Rectal smooth muscle tissue (tissue), 1 donor: ENCODE results near the gene ELAVL4.

Experiments
- H3K27ac ChIP-seq: one replicate; pipeline ENCODE4 v1.7.0; 2013; ENCODE audit warnings: low read depth, low read length, inconsistent platforms
- H3K27me3 ChIP-seq: one replicate; pipeline ENCODE4 v1.7.0; 2013; ENCODE audit warnings: low read length; ENCODE audit not compliant: control insufficient read depth, insufficient read depth
- H3K36me3 ChIP-seq: one replicate; pipeline ENCODE4 v1.7.0; 2013; ENCODE audit warnings: low read length; ENCODE audit not compliant: control insufficient read depth, insufficient read depth
- H3K4me1 ChIP-seq: one replicate; pipeline ENCODE4 v1.7.0; 2013; ENCODE audit warnings: low read length; ENCODE audit not compliant: control insufficient read depth, insufficient read depth
- H3K4me3 ChIP-seq: one replicate; pipeline ENCODE4 v1.7.0; 2013; ENCODE audit warnings: low read length
- H3K9ac ChIP-seq: one replicate; pipeline ENCODE4 v1.7.0; 2013; ENCODE audit warnings: low read length

The ELAVL4 gene

DNA sequence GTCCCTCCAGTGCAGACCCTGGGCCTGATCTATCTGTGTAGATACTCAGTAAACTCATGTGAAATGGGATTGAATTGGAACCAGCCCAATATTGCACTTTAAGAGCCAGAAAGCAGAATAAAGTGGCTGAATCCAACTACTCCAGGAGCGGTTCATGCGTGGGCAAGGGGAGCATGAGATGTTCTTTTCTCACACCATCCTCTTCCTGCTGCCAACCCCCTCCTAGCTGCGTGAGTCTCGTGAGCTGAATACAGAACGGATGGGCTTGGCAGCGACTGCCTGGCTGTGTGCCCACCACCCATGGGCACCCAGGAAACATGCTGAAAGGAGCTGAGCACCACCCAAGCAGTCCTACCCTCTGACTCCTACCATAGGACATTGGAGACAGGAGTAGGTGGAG lies 128.3 kb downstream of the ELAVL4 start:
- Histone ChIP-seq H3K27me3 (no peaks in the 10 kb centered on the region), H3K27ac (no peak overlapping the region), H3K4me3 (no peak overlapping the region), H3K36me3 (no peaks in the 10 kb centered on the region), H3K9ac (no peak overlapping the region), H3K4me1 (no peaks in the 10 kb centered on the region)

DNA sequence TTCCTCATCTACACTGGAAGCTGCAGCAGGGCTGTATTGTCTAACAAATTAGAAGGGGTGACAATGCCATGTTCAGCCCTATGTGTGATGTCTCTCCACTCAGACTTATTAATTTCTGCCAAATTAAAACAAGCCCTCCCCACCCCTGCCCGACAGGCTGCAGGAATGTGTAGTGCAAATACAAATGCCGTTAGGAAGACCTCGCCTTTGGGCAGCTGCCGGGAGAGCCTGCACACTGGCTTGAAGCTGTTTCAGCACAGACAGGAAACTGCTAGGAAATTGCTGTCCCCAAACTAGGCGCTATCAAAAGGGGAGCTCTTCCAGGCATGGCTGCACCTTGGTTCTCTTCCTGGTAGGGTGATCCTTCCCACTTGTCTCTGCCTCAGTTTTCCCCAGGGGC lies 135.2 kb downstream of the ELAVL4 start:
- H3K27ac ChIP-seq = no peak overlapping the region
- H3K4me3 ChIP-seq = no peak overlapping the region
- no peak overlapping the region for H3K9ac ChIP-seq
- no peaks in the 10 kb centered on the region for H3K27me3 ChIP-seq
- H3K36me3 ChIP-seq = no peaks in the 10 kb centered on the region
- no peaks in the 10 kb centered on the region for H3K4me1 ChIP-seq

DNA sequence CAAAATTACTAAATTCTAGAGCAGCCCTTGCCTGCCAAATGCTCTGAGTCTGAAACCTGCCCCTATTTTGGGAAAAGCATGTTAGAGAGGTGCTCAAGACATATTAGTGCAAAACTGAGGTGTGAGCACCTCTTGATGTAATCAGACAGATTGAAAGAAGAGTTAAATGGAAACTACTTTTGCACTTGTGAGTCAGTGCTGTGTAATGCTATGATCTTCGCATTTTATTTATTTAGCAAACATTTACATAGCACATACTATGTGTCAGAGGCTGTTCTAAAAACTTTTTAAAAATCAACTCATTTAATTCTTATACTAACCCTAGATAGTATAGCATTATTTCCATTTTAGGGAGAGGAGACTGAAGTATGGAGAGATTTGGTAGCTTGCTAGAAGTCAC lies 138.1 kb downstream of the ELAVL4 start:
- no peak overlapping the region for H3K4me3 ChIP-seq
- H3K9ac ChIP-seq = no peak overlapping the region
- H3K36me3 ChIP-seq = no peaks in the 10 kb centered on the region
- H3K4me1 ChIP-seq = no peaks in the 10 kb centered on the region
- no peak overlapping the region for H3K27ac ChIP-seq
- H3K27me3 ChIP-seq = peaks cover 2% of the 10 kb centered on the region

DNA sequence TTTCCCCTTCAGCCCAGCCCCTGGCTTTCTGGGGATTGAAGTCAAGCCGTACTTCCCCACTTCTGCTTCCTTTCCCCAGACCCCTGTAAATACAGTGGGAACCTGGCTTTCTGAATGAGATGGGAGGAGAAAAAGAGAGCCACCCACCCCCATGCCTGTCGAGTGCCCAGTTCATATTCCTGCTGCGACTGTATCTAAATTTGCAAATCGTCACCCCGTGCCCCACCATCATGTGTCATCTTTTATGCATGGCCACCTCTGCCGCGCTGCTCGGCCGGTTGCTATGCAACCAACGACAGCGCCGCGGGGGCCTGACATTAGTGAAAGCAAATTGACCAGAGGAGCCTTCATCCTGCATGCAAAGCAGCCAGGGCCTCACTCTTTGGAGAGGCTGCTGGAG lies 143.0 kb downstream of the ELAVL4 start:
- H3K27me3 ChIP-seq = peaks cover 2% of the 10 kb centered on the region

DNA sequence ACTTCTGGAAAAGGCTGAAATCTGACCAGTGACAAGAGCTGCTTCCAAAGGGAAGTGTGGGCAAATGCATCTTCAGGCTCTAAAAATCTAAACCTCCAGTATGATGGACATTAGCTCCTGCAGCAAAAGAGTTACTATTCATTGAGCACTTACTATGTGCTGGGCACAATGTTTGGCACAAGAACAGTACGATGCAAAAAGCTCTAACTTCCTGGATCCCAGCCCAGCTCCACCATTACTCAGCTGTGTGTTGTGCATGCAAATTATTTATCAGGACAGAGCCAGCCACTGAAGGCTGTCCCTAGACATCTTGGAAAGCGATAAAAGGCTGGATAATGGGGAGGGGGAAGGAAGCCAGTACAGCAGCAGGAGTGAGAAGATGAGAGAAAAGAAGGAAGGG lies 143.5 kb downstream of the ELAVL4 start:
- Histone ChIP-seq H3K27me3 (peaks cover 2% of the 10 kb centered on the region), H3K4me3 (no peak overlapping the region), H3K9ac (no peak overlapping the region), H3K4me1 (no peaks in the 10 kb centered on the region), H3K27ac (no peak overlapping the region), H3K36me3 (no peaks in the 10 kb centered on the region)

More for the DNA sequence above, 143.0 kb downstream of the ELAVL4 start:
- no peaks in the 10 kb centered on the region for H3K36me3 ChIP-seq
- H3K4me3 ChIP-seq = no peak overlapping the region
- no peak overlapping the region for H3K27ac ChIP-seq
- no peak overlapping the region for H3K9ac ChIP-seq
- no peaks in the 10 kb centered on the region for H3K4me1 ChIP-seq
